Endothelial cell of umbilical vein (primary cell): ENCODE measurements around the gene GABBR2. TPM values are rescaled to one million over a fixed set of nuclear protein-coding genes. Genes with fewer than 3 reads are reported as not detected.

Experiments used
- BruUV-seq: library from RNA; stranded (reverse); fragments of 400-500 nt; replicated peaks from 2 replicates; lab custom pipeline; 2021; lab: Mats Ljungman, UMichigan
- CTCF ChIA-PET: fragments of 300-600, 350-600 bp; sonication (Branson Sonifier 250); formaldehyde crosslinking; loops from one replicate; lab custom pipeline; 2021; ENCODE audit warnings: antibody characterized with exemption, inconsistent platforms; lab: Charles Lee
- POLR2A ChIA-PET: fragments of 300-600, 350-600 bp; sonication (Branson Sonifier 250); formaldehyde crosslinking; loops from one replicate; lab custom pipeline; 2021; ENCODE audit warnings: antibody characterized with exemption, inconsistent platforms; lab: Charles Lee
- DNase-seq: peaks from one replicate; pipeline ENCODE4 v3.0.0-alpha.2; 2011; ENCODE audit warnings: low read depth, low spot score
- FAIRE-seq: peaks from 2 replicates; lab custom pipeline; 2011; peaks lifted over from hg19 to GRCh38; lab: Jason Lieb, UNC
- H2AFZ ChIP-seq: 2 replicates; pipeline ENCODE4 v1.6.0; 2012; ENCODE audit warnings: low read depth, low read length, control low read depth, inconsistent platforms
- H3K27ac ChIP-seq: 2 replicates; pipeline ENCODE4 v1.5.1; 2011; ENCODE audit warnings: low read depth, mild to moderate bottlenecking, control low read depth, low read length, moderate library complexity; ENCODE audit not compliant: insufficient read depth
- H3K27me3 ChIP-seq, 2 experiments: 2 replicates each; pipeline versions ENCODE4 v1.6.0 to v1.6.1; 2011; ENCODE audit warnings: low read length in 2 of 2, mixed read lengths in 1 of 2; ENCODE audit not compliant: control insufficient read depth in 2 of 2, insufficient read depth in 2 of 2
- H3K36me3 ChIP-seq, 2 experiments: 2 replicates in 1 of 2; 3 replicates in 1 of 2; pipeline ENCODE4 v1.5.1; 2011; ENCODE audit warnings: low read length in 2 of 2, mild to moderate bottlenecking in 1 of 2, moderate library complexity in 1 of 2; ENCODE audit not compliant: control insufficient read depth in 2 of 2, insufficient read depth in 2 of 2; ENCODE audit errors: extremely low read depth in 1 of 2
- H3K4me1 ChIP-seq: 3 replicates; pipeline ENCODE4 v1.5.1; 2011; ENCODE audit warnings: mild to moderate bottlenecking, low read length; ENCODE audit not compliant: control insufficient read depth, insufficient read depth; ENCODE audit errors: extremely low read depth
- H3K4me2 ChIP-seq: 2 replicates; pipeline ENCODE4 v1.6.1; 2011; ENCODE audit warnings: low read length, control low read depth, mixed read lengths; ENCODE audit not compliant: insufficient read depth
- H3K4me3 ChIP-seq, 3 experiments: fragments of 200-600 bp in 1 of 3; sonication (generic), shearing (Covaris generic) in 1 of 3; replicated peaks in 1 of 3; 2 replicates each; pipeline ENCODE4 v1.5.1; 2011 to 2016; ENCODE audit warnings: control low read depth in 3 of 3, low read length in 3 of 3, mild to moderate bottlenecking in 2 of 3, inconsistent platforms in 1 of 3, low read depth in 1 of 3, moderate library complexity in 1 of 3; ENCODE audit not compliant: insufficient read depth in 1 of 3
- H3K79me2 ChIP-seq: 2 replicates; pipeline ENCODE4 v1.6.0; 2012; ENCODE audit warnings: low read length, inconsistent platforms; ENCODE audit not compliant: control insufficient read depth, insufficient read depth
- H3K9ac ChIP-seq: replicated peaks from 2 replicates; pipeline ENCODE3; 2011; ENCODE audit warnings: low read length, control low read depth; ENCODE audit not compliant: insufficient read depth; ENCODE audit errors: extremely low read depth
- H3K9me1 ChIP-seq: replicated peaks from 3 replicates; pipeline ENCODE4 v1.6.0; 2011; ENCODE audit warnings: mild to moderate bottlenecking, low read length; ENCODE audit not compliant: control insufficient read depth, insufficient read depth; ENCODE audit errors: extremely low read depth
- H3K9me3 ChIP-seq: replicated peaks from 2 replicates; pipeline ENCODE4 v1.5.1; 2012; ENCODE audit warnings: low read length, inconsistent platforms; ENCODE audit not compliant: control insufficient read depth, insufficient read depth
- H4K20me1 ChIP-seq: replicated peaks from 2 replicates; pipeline ENCODE3; 2011; ENCODE audit warnings: mild to moderate bottlenecking, low read length; ENCODE audit not compliant: control insufficient read depth, insufficient read depth; ENCODE audit errors: extremely low read depth
- EZH2 ChIP-seq: IDR thresholded peaks from 2 replicates; pipeline ENCODE4 v1.6.1; 2012; ENCODE audit warnings: borderline replicate concordance, low read depth, mild to moderate bottlenecking, moderate library complexity, low read length, inconsistent platforms; ENCODE audit not compliant: severe bottlenecking
- FOS ChIP-seq: IDR thresholded peaks from 2 replicates; pipeline ENCODE4 v1.6.1; 2011; ENCODE audit warnings: mild to moderate bottlenecking, low read length, moderate library complexity, borderline replicate concordance; ENCODE audit not compliant: insufficient read depth
- GATA2 ChIP-seq: IDR thresholded peaks from 2 replicates; pipeline ENCODE4 v1.7.0; 2011; ENCODE audit warnings: low read depth, mild to moderate bottlenecking, moderate library complexity, mixed read lengths, low read length; ENCODE audit not compliant: insufficient read length, insufficient read depth
- JUN ChIP-seq: IDR thresholded peaks from 2 replicates; pipeline ENCODE4 v1.6.1; 2011; ENCODE audit warnings: borderline replicate concordance, low read depth; ENCODE audit not compliant: insufficient read length, insufficient read depth
- MAX ChIP-seq: IDR thresholded peaks from 2 replicates; pipeline ENCODE4 v1.6.1; 2011; ENCODE audit not compliant: insufficient read depth, insufficient read length
- MYC ChIP-seq: IDR thresholded peaks from one replicate; pipeline ENCODE4 v1.6.1; 2011; ENCODE audit warnings: mild to moderate bottlenecking, low read depth, low read length
- POLR2A ChIP-seq: IDR thresholded peaks from 2 replicates; pipeline ENCODE4 v1.6.1; 2012; ENCODE audit warnings: low read depth, mild to moderate bottlenecking, control low read depth, low read length
- POLR2AphosphoS5 ChIP-seq: IDR thresholded peaks from 2 replicates; pipeline ENCODE4 v1.6.1; 2012; ENCODE audit warnings: low read depth, mild to moderate bottlenecking, control low read depth, low read length, moderate library complexity; ENCODE audit not compliant: insufficient read depth
- dilution Hi-C: fragments of 300-500 bp; cut with MboI; formaldehyde crosslinking; loops from one replicate; pipeline ENCODE4 v1.15.0; 2019; ENCODE audit warnings: low sequenced_read_pairs; ENCODE audit not compliant: extremely low pct_ligation_motif_present
- intact Hi-C: fragments of 100-400 bp; cut with micrococcal nuclease; formaldehyde crosslinking; loops from one replicate; pipeline ENCODE4 v1.10.0; 2022
- polyA plus RNA-seq, 4 experiments: library from polyadenylated mRNA; depleted of rRNA in 3 of 4; stranded (reverse) in 3 of 4; unstranded in 1 of 4; fragments of >200 nt; gene quantifications; 2 replicates each; pipeline versions ENCODE4 v1.2.1 to v1.2.3, GENCODE V29; 2011 to 2012; ENCODE audit warnings: missing spikeins in 1 of 4
- total RNA-seq: library from RNA; stranded (reverse); gene quantifications from 2 replicates; pipeline ENCODE4 v1.2.3, GENCODE V29; 2021
- TF ChIP-seq, protein P1 (sequence below), 2 donors: IDR thresholded peaks; 1 replicate in 1 of 2; 2 replicates in 1 of 2; pipeline ENCODE4 v1.5.1; 2011; ENCODE audit warnings: low read length in 2 of 2, mild to moderate bottlenecking in 2 of 2, moderate library complexity in 2 of 2, control low read depth in 1 of 2, inconsistent platforms in 1 of 2, low read depth in 1 of 2; ENCODE audit not compliant: insufficient read depth in 1 of 2; ENCODE audit errors: extremely low read depth in 1 of 2

GABBR2 gene
- total and polyA plus RNA-seq, 2 donors (not counting 3 experiments of a cell fraction or from before 2014, with no cell fraction given) = 1.1 to 9.2 TPM

DNA sequence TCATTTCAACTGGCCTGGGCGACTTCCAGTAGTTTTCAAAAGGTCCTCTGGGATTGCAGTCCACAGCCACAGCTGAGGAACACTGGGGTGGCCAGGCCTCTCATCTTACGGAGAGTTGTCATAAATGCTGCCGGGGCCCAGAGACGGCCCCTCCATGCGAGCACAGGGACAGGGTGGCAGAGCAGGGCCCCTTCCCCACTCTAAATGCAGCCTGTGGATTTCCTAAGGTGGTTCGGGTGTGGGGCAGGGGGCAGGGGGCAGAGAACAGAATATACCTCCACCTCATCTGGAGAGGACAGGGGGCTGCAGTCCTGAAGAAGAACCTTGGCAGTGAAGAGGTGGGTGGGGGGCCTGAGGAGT is 339.7 kb downstream of the GABBR2 start:
- intact Hi-C loops = no loop called here
- no peak overlapping the region for H3K4me3 ChIP-seq
- DNase-seq (no peak), FAIRE-seq (no peak)
- TF ChIP-seq POLR2A (no peak), MYC (no peak), POLR2AphosphoS5 (no peak), FOS (no peak), GATA2 (no peak), MAX (no peak), EZH2 (no peak), JUN (no peak)
- TF ChIP-seq, protein P1, sequence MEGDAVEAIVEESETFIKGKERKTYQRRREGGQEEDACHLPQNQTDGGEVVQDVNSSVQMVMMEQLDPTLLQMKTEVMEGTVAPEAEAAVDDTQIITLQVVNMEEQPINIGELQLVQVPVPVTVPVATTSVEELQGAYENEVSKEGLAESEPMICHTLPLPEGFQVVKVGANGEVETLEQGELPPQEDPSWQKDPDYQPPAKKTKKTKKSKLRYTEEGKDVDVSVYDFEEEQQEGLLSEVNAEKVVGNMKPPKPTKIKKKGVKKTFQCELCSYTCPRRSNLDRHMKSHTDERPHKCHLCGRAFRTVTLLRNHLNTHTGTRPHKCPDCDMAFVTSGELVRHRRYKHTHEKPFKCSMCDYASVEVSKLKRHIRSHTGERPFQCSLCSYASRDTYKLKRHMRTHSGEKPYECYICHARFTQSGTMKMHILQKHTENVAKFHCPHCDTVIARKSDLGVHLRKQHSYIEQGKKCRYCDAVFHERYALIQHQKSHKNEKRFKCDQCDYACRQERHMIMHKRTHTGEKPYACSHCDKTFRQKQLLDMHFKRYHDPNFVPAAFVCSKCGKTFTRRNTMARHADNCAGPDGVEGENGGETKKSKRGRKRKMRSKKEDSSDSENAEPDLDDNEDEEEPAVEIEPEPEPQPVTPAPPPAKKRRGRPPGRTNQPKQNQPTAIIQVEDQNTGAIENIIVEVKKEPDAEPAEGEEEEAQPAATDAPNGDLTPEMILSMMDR (IDR thresholded peaks at IDR 0.05; ENCODE audit: extremely low read depth in 1 of 2, insufficient read depth in 1 of 2, low read depth in 1 of 2, low read length in 2 of 2) = no peak
- CTCF ChIA-PET = no interaction called here
- POLR2A ChIA-PET = no interaction called here
- H3K27ac ChIP-seq = no peak overlapping the region
- no TSS peak for BruUV-seq
- no peaks in the 10 kb centered on the region for H3K27me3 ChIP-seq
- H2AFZ ChIP-seq = no peak overlapping the region
- no peaks in the 10 kb centered on the region for H3K9me3 ChIP-seq
- H3K79me2 ChIP-seq = no peaks in the 10 kb centered on the region
- no peaks in the 10 kb centered on the region for H3K9me1 ChIP-seq
- dilution Hi-C loops = no loop called here
- no peaks in the 10 kb centered on the region for H3K36me3 ChIP-seq
- no peak overlapping the region for H3K9ac ChIP-seq
- no peak overlapping the region for H3K4me2 ChIP-seq
- peaks cover 4% of the 10 kb centered on the region for H3K4me1 ChIP-seq
- no peaks in the 10 kb centered on the region for H4K20me1 ChIP-seq
